ENCODE data around the gene GAPT. TPM values are rescaled to one million over a fixed set of nuclear protein-coding genes. Genes with fewer than 3 reads are reported as not detected.

Gene GAPT
- total RNA-seq, 2 experiments from 2014 or later = 11.2 to 15.1 TPM

DNA sequence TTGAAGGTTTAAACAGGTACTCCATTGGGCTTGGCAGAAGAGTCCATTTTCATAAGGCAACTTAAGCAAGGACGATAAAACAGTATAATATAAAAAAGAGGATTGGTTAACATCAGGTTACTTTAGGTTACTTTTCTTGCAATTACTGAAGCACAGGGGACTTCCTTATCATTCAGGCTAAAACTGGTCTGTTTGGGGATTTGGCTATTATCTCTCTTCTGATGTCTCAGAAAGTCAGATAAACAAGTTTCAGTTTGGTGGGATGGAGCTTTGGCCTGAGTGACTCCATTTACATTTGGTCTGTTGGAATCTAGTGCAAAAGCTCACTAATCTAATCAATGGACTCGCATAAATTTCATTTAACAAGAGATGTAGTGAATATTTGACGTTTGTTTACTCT, 8.0 kb downstream of the GAPT start:
- peak overlapping the region; percentile 53 for H3K4me2 ChIP-seq (ENCODE audit: low read length)
- CTCF ChIA-PET (ENCODE audit: unreplicated experiment) = no interaction called here
- peaks cover 22% of the 10 kb centered on the region for H3K4me1 ChIP-seq (ENCODE audit: insufficient read depth, low read length, poor library complexity, severe bottlenecking)
- H3K79me2 ChIP-seq (ENCODE audit: insufficient read depth, low read depth, low read length) = no peaks in the 10 kb centered on the region
- H3K4me3 ChIP-seq (ENCODE audit: low read depth, low read length, poor library complexity, severe bottlenecking) = peak overlapping the region; percentile 25
- H4K20me1 ChIP-seq (ENCODE audit: insufficient read depth, low read length) = no peaks in the 10 kb centered on the region
- POLR2A ChIA-PET = interaction anchor here (0.7 kb wide), 1 partner anchor 343 kb away, joined by 3 read pairs; no protein-coding TSS in a partner anchor
- TF ChIP-seq EZH2phosphoT487 (IDR thresholded peaks at IDR 0.05; ENCODE audit: borderline replicate concordance, low read depth, low read length) = no peak
- TF ChIP-seq, protein P1, sequence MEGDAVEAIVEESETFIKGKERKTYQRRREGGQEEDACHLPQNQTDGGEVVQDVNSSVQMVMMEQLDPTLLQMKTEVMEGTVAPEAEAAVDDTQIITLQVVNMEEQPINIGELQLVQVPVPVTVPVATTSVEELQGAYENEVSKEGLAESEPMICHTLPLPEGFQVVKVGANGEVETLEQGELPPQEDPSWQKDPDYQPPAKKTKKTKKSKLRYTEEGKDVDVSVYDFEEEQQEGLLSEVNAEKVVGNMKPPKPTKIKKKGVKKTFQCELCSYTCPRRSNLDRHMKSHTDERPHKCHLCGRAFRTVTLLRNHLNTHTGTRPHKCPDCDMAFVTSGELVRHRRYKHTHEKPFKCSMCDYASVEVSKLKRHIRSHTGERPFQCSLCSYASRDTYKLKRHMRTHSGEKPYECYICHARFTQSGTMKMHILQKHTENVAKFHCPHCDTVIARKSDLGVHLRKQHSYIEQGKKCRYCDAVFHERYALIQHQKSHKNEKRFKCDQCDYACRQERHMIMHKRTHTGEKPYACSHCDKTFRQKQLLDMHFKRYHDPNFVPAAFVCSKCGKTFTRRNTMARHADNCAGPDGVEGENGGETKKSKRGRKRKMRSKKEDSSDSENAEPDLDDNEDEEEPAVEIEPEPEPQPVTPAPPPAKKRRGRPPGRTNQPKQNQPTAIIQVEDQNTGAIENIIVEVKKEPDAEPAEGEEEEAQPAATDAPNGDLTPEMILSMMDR (conservative IDR thresholded peaks at IDR 0.05; ENCODE audit: low read length) = no peak
- no TSS peak for BruUV-seq (replicated peaks)
- H3K27ac ChIP-seq (ENCODE audit: low read depth, low read length, poor library complexity, severe bottlenecking) = peak overlapping the region; percentile 27
- no peaks in the 10 kb centered on the region for H3K9me2 ChIP-seq (ENCODE audit: insufficient read depth, low read length)
- no peak for DNase-seq (ENCODE audit: low spot score)
- H3K9me3 ChIP-seq (ENCODE audit: low read length) = no peaks in the 10 kb centered on the region
- peak overlapping the region; percentile 12; the same call in 1 of the 2 replicates for H2AFZ ChIP-seq (ENCODE audit: low read length)
- peaks cover 18% of the 10 kb centered on the region for H3K36me3 ChIP-seq (ENCODE audit: insufficient read depth, low read length)
- intact Hi-C loops (cut with micrococcal nuclease; ENCODE audit: unreplicated experiment) = no loop called here

DNA sequence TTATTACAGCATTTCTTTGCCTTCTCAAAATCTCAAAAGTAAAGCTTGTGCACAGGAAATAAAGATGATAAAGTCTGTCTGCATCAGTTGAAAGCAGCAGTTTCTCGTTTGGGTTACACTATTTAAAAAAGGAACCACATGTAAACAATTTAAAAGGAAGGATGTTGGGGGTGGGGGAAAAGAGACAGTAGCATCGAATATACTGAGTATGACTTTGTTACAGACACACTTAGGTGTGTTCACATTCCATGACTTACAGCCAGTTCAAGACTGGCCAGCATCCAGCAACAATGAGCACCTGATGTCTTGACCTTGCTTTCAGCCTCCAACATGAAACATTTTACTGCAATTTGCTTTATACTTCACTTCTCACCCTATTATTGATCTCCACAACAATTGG, 8.7 kb downstream of the GAPT start:
- Histone ChIP-seq H2AFZ (ENCODE audit: low read length) (peak overlapping the region; percentile 12; the same call in 1 of the 2 replicates), H3K9me3 (ENCODE audit: low read length) (no peaks in the 10 kb centered on the region), H3K4me2 (ENCODE audit: low read length) (peak overlapping the region; percentile 53), H3K4me1 (ENCODE audit: insufficient read depth, low read length, poor library complexity, severe bottlenecking) (peaks cover 22% of the 10 kb centered on the region), H3K27ac (ENCODE audit: low read depth, low read length, poor library complexity, severe bottlenecking) (peak overlapping the region; percentile 27), H3K36me3 (ENCODE audit: insufficient read depth, low read length) (peaks cover 11% of the 10 kb centered on the region), H3K79me2 (ENCODE audit: insufficient read depth, low read depth, low read length) (no peaks in the 10 kb centered on the region), H3K9me2 (ENCODE audit: insufficient read depth, low read length) (no peaks in the 10 kb centered on the region), H4K20me1 (ENCODE audit: insufficient read depth, low read length) (no peaks in the 10 kb centered on the region), H3K4me3 (ENCODE audit: low read depth, low read length, poor library complexity, severe bottlenecking) (peak overlapping the region; percentile 25)
- TF ChIP-seq, protein P1 (conservative IDR thresholded peaks at IDR 0.05; ENCODE audit: low read length) = no peak
- no peak for TF ChIP-seq EZH2phosphoT487 (IDR thresholded peaks at IDR 0.05; ENCODE audit: borderline replicate concordance, low read depth, low read length)
- ChIA-PET POLR2A (interaction anchor here (0.7 kb wide), 1 partner anchor 344 kb away, joined by 3 read pairs; no protein-coding TSS in a partner anchor), CTCF (ENCODE audit: unreplicated experiment) (no interaction called here)
- peak; percentile 51 for DNase-seq (ENCODE audit: low spot score)
- intact Hi-C loops (cut with micrococcal nuclease; ENCODE audit: unreplicated experiment) = no loop called here
- BruUV-seq (replicated peaks) = no TSS peak

DNA sequence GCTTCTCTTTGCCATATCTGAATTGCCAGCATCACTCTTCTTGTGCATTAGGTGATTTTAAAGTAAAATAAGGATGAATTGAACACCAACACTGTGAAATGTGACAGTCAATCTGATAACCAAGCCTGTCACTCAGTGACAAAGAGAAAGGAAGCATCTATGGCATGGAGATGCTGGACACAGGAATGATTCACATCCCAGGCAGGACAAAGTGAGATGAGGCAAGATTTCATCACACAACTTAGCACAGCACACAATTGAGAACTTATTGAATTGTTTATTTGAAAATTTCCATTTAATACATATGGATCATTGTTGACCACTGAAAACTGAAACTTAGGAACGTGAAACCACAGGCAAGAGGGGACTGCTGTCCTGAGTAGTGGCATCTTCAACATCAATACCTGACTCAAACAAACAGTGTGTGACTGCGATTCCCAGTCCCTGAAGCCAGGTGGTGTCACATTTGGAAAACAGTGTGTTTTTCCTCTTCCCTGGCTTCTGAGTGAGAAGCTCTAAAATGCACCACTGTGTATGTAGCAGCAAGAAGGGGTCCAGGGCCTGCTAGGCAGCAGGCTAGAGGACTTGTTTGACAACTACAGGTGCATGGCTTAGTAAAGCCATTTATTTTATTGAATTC, 10.7 kb downstream of the GAPT start:
- Histone ChIP-seq H3K4me1 (ENCODE audit: insufficient read depth, low read length, poor library complexity, severe bottlenecking) (peaks cover 39% of the 10 kb centered on the region), H4K20me1 (ENCODE audit: insufficient read depth, low read length) (0 out of 2 replicates have a peak, but pooled peaks cover 4% of the 10 kb centered on the region), H2AFZ (ENCODE audit: low read length) (no peak overlapping the region), H3K27ac (ENCODE audit: low read depth, low read length, poor library complexity, severe bottlenecking) (no peak overlapping the region), H3K9me2 (ENCODE audit: insufficient read depth, low read length) (no peaks in the 10 kb centered on the region), H3K79me2 (ENCODE audit: insufficient read depth, low read depth, low read length) (no peaks in the 10 kb centered on the region), H3K9me3 (ENCODE audit: low read length) (no peaks in the 10 kb centered on the region), H3K4me2 (ENCODE audit: low read length) (no peak overlapping the region), H3K36me3 (ENCODE audit: insufficient read depth, low read length) (no peaks in the 10 kb centered on the region), H3K4me3 (ENCODE audit: low read depth, low read length, poor library complexity, severe bottlenecking) (no peak overlapping the region)
- intact Hi-C loops (cut with micrococcal nuclease; ENCODE audit: unreplicated experiment) = no loop called here
- no TSS peak for BruUV-seq (replicated peaks)
- ChIA-PET POLR2A (no interaction called here), CTCF (ENCODE audit: unreplicated experiment) (no interaction called here)
- no peak for DNase-seq (ENCODE audit: low spot score)
- TF ChIP-seq, protein P1 (conservative IDR thresholded peaks at IDR 0.05; ENCODE audit: low read length) = no peak
- TF ChIP-seq EZH2phosphoT487 (IDR thresholded peaks at IDR 0.05; ENCODE audit: borderline replicate concordance, low read depth, low read length) = no peak
